GM12873 (cell line): ENCODE results near the gene KRTAP3-2.

Experiments used
- CTCF ChIP-seq: IDR thresholded peaks from 2 replicates; pipeline ENCODE4 v1.5.1; 2012; ENCODE audit warnings: low read depth, mild to moderate bottlenecking, moderate library complexity, low read length, control low read depth; ENCODE audit not compliant: insufficient read depth; ENCODE audit errors: missing control alignments

KRTAP3-2 gene

GRCh38 chr17:40980596-40980995 is 19.1 kb downstream of the KRTAP3-2 start:
- TF ChIP-seq CTCF: no peak

GRCh38 chr17:40980117-40980516 is 19.6 kb downstream of the KRTAP3-2 start:
- TF ChIP-seq CTCF: no peak

- no peak for TF ChIP-seq CTCF
Observed at GRCh38 chr17:40978575-40979151, 21.0 kb downstream of the KRTAP3-2 start.

- no peak for TF ChIP-seq CTCF
Observed at GRCh38 chr17:40975516-40975915, 24.2 kb downstream of the KRTAP3-2 start.

GRCh38 chr17:40974366-40974765 is 25.3 kb downstream of the KRTAP3-2 start:
- TF ChIP-seq CTCF: no peak

- TF ChIP-seq CTCF: no peak
Observed at GRCh38 chr17:40967582-40967981, 32.1 kb downstream of the KRTAP3-2 start.

- no peak for TF ChIP-seq CTCF
Observed at GRCh38 chr17:40966848-40967247, 32.9 kb downstream of the KRTAP3-2 start, which contains the start of gene KRT39. Gene KRT39, minus strand, starts transcription at chr17:40966948. Its CDS starts 92 bp downstream, at chr17:40966856.
